RWPE1 (cell line): ENCODE results near the gene PPP2R2B.

ENCODE experiments used
- CTCF ChIA-PET: fragments of 350-600 bp; sonication (Branson Sonifier 250); formaldehyde crosslinking; extraction: SDS; loops from one replicate; lab custom pipeline; 2021; lab: Yijun Ruan, JAX
- POLR2A ChIA-PET: fragments of 400-600 bp; formaldehyde crosslinking; extraction: SDS; loops from one replicate; lab custom pipeline; 2020; ENCODE audit warnings: antibody characterized with exemption; ENCODE audit not compliant: low non-redundant PET; lab: Yijun Ruan, JAX
- DNase-seq: peaks from one replicate; pipeline ENCODE4 v3.0.0; 2012; ENCODE audit warnings: low spot score
- H3K27ac ChIP-seq: fragments of 450-650 bp; 2 replicates; pipeline ENCODE4 v1.5.1; 2017
- CTCF ChIP-seq: fragments of 450-650 bp; conservative IDR thresholded peaks from 2 replicates; pipeline ENCODE4 v1.5.1; 2017; ENCODE audit warnings: low read depth, mild to moderate bottlenecking

Gene PPP2R2B

DNA sequence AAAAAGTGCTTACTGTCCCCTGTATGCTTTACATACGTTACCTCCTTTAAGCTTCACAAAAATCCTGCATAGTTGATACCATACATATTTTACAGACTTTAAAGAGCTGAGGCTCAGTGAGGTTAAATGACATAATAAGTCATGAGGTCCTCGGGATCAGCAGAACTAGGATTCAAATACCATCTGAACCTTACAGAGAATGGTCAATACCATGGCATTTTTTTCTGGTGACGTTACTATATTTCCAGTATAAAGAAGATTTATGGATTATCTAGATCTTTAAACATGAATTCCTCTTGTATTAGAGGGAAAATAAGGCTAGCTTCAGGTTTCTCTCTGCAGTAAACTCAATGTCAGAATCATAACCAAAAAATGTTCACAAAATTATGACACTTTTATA, 208.9 kb downstream of the PPP2R2B start:
- TF ChIP-seq CTCF: no peak

GRCh38 chr5:146667633-146668272, 210.8 kb downstream of the PPP2R2B start:
- CTCF ChIA-PET: interaction anchor here (0.6 kb wide), 2 partner anchors 293 to 612 kb away, joined by 3 read pairs; no protein-coding TSS in a partner anchor
- DNase-seq: no peak
- no peak for TF ChIP-seq CTCF
- POLR2A ChIA-PET: no interaction called here
- H3K27ac ChIP-seq: no peak overlapping the region

More for the DNA sequence above, 208.9 kb downstream of the PPP2R2B start:
- DNase-seq: no peak
- H3K27ac ChIP-seq: no peak overlapping the region
- ChIA-PET CTCF (no interaction called here), POLR2A (no interaction called here)

DNA sequence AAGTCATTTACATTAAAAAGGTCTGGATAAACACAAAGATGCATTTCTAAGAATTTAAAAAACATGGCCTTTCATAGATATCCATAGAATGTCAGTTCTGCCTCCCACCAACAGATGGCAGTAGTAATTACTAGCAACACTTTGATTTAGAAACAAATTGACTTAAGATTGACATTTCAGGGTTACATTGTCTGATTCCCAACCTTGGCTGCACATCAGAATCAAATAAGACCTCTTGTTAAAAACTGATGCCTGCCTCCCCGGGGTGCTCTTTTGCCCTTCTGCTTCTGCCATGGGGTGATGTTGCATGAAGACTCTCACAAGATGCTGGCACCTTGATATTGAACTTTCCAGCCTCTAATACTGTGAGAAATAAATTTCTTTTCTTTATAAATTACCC, 216.3 kb downstream of the PPP2R2B start:
- H3K27ac ChIP-seq: no peak overlapping the region
- peak; percentile 72 for TF ChIP-seq CTCF
- CTCF ChIA-PET: interaction anchor here (0.5 kb wide), 1 partner anchor 110 kb away, joined by 3 read pairs; no protein-coding TSS in a partner anchor
- DNase-seq: peak; percentile 26
- POLR2A ChIA-PET: no interaction called here

GRCh38 chr5:146660376-146660960, 218.1 kb downstream of the PPP2R2B start:
- DNase-seq: no peak
- POLR2A ChIA-PET: no interaction called here
- TF ChIP-seq CTCF: no peak
- CTCF ChIA-PET: interaction anchor here (0.6 kb wide), 1 partner anchor 880 kb away, joined by 3 read pairs; no protein-coding TSS in a partner anchor
- no peak overlapping the region for H3K27ac ChIP-seq

DNA sequence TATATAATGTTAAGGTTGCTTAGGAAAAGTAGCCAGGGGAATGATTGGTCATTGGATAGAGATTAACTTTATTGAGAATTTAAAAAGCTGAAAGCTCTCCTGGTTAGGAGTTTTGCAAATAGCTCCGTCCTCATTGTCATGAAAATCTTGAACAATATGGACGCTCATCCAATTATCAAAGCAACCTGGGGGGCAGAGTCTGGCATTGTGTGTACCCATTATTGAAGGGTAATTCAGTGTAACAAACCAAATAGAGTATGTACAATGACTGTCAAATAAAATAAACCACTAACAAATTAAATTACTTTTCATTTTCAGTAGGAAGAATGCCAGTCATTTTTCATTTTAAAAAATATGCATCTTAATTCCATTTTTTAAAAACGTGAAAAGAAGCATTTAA, 218.6 kb downstream of the PPP2R2B start:
- no peak for TF ChIP-seq CTCF
- no peak for DNase-seq
- POLR2A ChIA-PET: no interaction called here
- CTCF ChIA-PET: no interaction called here
- no peak overlapping the region for H3K27ac ChIP-seq

- no peak for DNase-seq
- H3K27ac ChIP-seq: no peak overlapping the region
- TF ChIP-seq CTCF: no peak
- ChIA-PET POLR2A (no interaction called here), CTCF (no interaction called here)
Observed at GRCh38 chr5:146656703-146657102, 221.9 kb downstream of the PPP2R2B start.
